Adrenal gland (tissue), 5 donors: ENCODE results near the gene CCNQ.

Experiments used
- CTCF ChIP-seq, 6 experiments: fragments of 450-650 bp in 4 of 6; fragments of 200-600 bp in 2 of 6; sonication (generic) in 1 of 6; IDR thresholded peaks; 1 replicate in 5 of 6; 2 replicates in 1 of 6; pipeline versions ENCODE4 v1.5.1 to v1.8.0; 2016 to 2021; ENCODE audit warnings: antibody characterized with exemption in 6 of 6, mild to moderate bottlenecking in 2 of 6, moderate library complexity in 1 of 6
- POLR2A ChIP-seq, 2 donors: fragments of 450-650 bp; IDR thresholded peaks; one replicate each; pipeline ENCODE4 v1.6.1; 2017; ENCODE audit warnings: antibody characterized with exemption in 2 of 2, mild to moderate bottlenecking in 2 of 2, moderate library complexity in 1 of 2
- donor health status: DM: no; HTN: no; CAD: no.

GRCh38 chrX:153596981-153597750, 1.8 kb downstream of the CCNQ start:
- TF ChIP-seq POLR2A (IDR thresholded peaks at IDR 0.05) (no peak), CTCF (IDR thresholded peaks at IDR 0.05) (no peak)
